ENCODE results near the gene DCAKD. TPM values are rescaled to one million over a fixed set of nuclear protein-coding genes. Genes with fewer than 3 reads are reported as not detected.

DCAKD gene
- polyA plus RNA-seq, 1 donor, result 26.3 TPM

- no peak for DNase-seq
- Histone ChIP-seq H3K4me3 (ENCODE audit: low read length) (no peak overlapping the region), H3K36me3 (ENCODE audit: control insufficient read depth, insufficient read depth, low read length) (peaks cover 49% of the 10 kb centered on the region), H3K27me3 (ENCODE audit: control insufficient read depth, insufficient read depth, low read length) (no peaks in the 10 kb centered on the region), H3K4me1 (ENCODE audit: control insufficient read depth, insufficient read depth, low read length) (no peaks in the 10 kb centered on the region), H3K27ac (ENCODE audit: low read length) (no peak overlapping the region), H3K9me3 (ENCODE audit: control insufficient read depth, low read depth, low read length) (no peaks in the 10 kb centered on the region)
- no CpG with 5 or more reads among the region's 9 CpGs for WGBS (ENCODE audit: insufficient coverage, low lambda C conversion rate)
Measured at GRCh38 chr17:45032174-45032541, 19.3 kb downstream of the DCAKD start.

DNA sequence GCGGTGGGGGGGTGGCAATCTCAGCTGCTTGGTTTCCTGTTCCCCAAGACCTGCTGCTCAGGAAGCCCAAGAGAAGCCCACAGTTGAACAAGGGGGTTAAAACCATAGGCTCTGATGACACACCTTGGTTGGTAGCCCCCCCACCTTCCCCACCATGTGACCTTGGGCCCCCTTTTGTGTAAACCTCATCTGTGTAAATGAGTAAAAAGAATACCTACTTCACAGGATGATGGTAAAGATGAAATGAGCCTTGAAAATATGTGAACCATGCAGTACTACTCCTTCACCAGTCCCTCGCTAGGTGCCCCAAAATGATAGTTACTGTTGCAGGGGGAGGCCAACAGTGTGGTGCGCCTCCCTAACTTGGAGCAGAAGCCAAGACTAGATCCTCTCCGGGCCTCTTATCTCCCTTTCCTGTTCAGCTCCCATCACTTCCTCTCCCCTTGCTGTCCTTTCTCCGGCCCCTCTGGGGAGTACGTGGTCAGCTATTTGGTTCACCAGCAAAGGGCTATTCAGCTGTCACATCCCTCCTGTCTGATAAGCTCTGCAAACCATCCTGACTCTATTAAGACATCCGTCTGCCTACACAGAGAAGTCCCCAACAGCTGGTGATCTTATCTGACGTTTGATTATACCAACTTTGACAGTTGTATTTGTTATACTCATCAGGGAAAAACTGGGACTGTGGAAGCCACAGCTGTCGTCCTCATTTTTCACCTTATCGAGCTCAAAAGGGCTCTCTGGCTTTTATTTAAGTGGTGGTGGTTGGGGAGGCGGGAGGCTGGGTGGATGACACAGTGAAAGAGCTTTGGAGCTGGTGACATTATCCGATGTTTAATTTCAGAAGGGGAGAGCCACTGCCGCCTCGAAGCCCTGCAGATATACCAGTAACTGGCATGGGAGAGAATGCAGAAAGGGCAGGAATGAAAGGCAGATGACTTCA is 19.9 kb downstream of the DCAKD start:
- no peak for DNase-seq
- WGBS (ENCODE audit: insufficient coverage, low lambda C conversion rate), result 80% methylated on average over 1 of the region's 14 CpGs
- no peaks in the 10 kb centered on the region for H3K9me3 ChIP-seq (ENCODE audit: control insufficient read depth, low read depth, low read length)
- peaks cover 54% of the 10 kb centered on the region for H3K36me3 ChIP-seq (ENCODE audit: control insufficient read depth, insufficient read depth, low read length)
- no peak overlapping the region for H3K27ac ChIP-seq (ENCODE audit: low read length)
- no peaks in the 10 kb centered on the region for H3K27me3 ChIP-seq (ENCODE audit: control insufficient read depth, insufficient read depth, low read length)
- H3K4me3 ChIP-seq (ENCODE audit: low read length), result no peak overlapping the region
- no peaks in the 10 kb centered on the region for H3K4me1 ChIP-seq (ENCODE audit: control insufficient read depth, insufficient read depth, low read length)

DNA sequence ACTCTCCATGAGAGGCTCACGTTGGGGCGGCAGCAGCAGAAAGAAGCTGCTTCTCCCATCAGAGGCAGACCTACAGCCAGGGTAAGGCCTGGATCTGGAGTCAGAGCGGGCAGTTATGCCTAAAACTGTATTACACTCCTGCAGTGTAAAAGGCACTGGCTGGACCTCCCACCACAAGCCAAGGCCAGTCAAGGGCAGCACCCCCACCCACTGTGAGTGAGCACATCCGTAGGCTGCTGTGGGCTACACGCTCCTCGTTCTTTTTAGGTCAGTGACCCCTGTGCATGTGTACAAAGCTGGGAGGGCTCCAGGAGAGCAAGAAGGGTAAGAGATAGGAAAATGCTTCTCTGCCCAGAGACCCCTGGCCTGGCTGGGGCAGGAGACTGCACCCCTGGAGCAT is 20.7 kb downstream of the DCAKD start:
- H3K4me3 ChIP-seq (ENCODE audit: low read length), result no peak overlapping the region
- H3K9me3 ChIP-seq (ENCODE audit: control insufficient read depth, low read depth, low read length), result no peaks in the 10 kb centered on the region
- no peaks in the 10 kb centered on the region for H3K4me1 ChIP-seq (ENCODE audit: control insufficient read depth, insufficient read depth, low read length)
- H3K27ac ChIP-seq (ENCODE audit: low read length), result no peak overlapping the region
- no peak for DNase-seq
- WGBS (ENCODE audit: insufficient coverage, low lambda C conversion rate), result no CpG with 5 or more reads among the region's 6 CpGs
- H3K27me3 ChIP-seq (ENCODE audit: control insufficient read depth, insufficient read depth, low read length), result no peaks in the 10 kb centered on the region
- peaks cover 55% of the 10 kb centered on the region for H3K36me3 ChIP-seq (ENCODE audit: control insufficient read depth, insufficient read depth, low read length)

DNA sequence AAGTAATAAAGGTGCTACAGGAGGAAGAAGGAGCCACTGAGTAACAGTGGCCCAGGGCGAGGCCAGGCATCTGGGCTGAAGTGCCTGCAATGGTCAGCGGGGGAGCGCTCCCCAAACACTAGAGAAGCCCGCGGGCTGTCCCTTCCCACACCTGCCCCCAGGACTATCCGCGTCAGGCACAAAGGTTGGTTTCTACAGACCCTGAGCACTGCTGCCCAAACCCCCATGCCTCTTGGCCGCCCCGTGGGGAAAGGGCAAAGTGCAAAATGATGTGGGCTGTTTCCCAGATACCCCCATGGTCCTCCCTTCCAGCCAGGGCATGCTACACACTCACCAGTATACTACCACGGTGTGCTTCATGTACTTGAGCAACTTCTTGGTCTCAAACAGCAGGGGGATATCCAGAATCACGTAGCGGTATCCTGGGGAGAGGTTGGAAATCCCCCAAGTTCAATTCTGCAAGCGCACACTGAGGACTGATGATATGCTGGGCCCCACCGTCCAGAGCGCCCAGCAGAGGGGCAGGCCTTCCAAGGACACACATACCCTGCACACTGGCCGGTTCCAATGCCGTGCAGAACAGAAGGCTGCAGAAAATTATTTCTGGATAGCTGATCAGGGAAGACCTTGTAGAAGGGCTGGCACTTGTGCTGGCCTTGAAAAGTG is 21.5 kb downstream of the DCAKD start:
- no peak for DNase-seq
- H3K36me3 ChIP-seq (ENCODE audit: control insufficient read depth, insufficient read depth, low read length), result peaks cover 58% of the 10 kb centered on the region
- no CpG with 5 or more reads among the region's 17 CpGs for WGBS (ENCODE audit: insufficient coverage, low lambda C conversion rate)

DNA sequence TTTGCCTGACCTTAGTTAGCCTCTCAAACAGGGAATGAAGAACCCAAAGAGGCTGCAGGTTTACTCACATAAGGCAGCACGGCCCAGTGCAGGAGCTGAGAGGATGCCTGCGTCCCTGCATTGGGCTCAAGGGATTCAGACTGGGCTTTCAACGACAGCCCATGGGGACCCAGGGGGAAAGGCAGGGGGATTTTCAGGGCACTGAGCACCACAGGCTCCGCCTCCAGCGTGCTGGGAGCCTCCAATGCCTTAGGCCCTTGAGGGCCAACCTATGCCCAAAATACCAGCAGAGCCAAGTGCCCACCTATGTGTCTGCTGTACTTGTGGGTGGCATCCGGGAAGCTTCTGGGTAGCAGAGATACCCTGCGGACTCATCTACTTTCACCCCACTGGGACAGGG is 22.3 kb downstream of the DCAKD start:
- H3K9me3 ChIP-seq (ENCODE audit: control insufficient read depth, low read depth, low read length), result no peaks in the 10 kb centered on the region
- no peaks in the 10 kb centered on the region for H3K27me3 ChIP-seq (ENCODE audit: control insufficient read depth, insufficient read depth, low read length)
- no peak overlapping the region for H3K27ac ChIP-seq (ENCODE audit: low read length)
- WGBS (ENCODE audit: insufficient coverage, low lambda C conversion rate), result no CpG with 5 or more reads among the region's 7 CpGs
- peaks cover 58% of the 10 kb centered on the region for H3K36me3 ChIP-seq (ENCODE audit: control insufficient read depth, insufficient read depth, low read length)
- no peak overlapping the region for H3K4me3 ChIP-seq (ENCODE audit: low read length)
- H3K4me1 ChIP-seq (ENCODE audit: control insufficient read depth, insufficient read depth, low read length), result no peaks in the 10 kb centered on the region
- DNase-seq, result no peak

More for the DNA sequence above, 21.5 kb downstream of the DCAKD start:
- Histone ChIP-seq H3K4me1 (ENCODE audit: control insufficient read depth, insufficient read depth, low read length) (no peaks in the 10 kb centered on the region), H3K27ac (ENCODE audit: low read length) (no peak overlapping the region), H3K27me3 (ENCODE audit: control insufficient read depth, insufficient read depth, low read length) (no peaks in the 10 kb centered on the region), H3K9me3 (ENCODE audit: control insufficient read depth, low read depth, low read length) (no peaks in the 10 kb centered on the region), H3K4me3 (ENCODE audit: low read length) (no peak overlapping the region)

DNA sequence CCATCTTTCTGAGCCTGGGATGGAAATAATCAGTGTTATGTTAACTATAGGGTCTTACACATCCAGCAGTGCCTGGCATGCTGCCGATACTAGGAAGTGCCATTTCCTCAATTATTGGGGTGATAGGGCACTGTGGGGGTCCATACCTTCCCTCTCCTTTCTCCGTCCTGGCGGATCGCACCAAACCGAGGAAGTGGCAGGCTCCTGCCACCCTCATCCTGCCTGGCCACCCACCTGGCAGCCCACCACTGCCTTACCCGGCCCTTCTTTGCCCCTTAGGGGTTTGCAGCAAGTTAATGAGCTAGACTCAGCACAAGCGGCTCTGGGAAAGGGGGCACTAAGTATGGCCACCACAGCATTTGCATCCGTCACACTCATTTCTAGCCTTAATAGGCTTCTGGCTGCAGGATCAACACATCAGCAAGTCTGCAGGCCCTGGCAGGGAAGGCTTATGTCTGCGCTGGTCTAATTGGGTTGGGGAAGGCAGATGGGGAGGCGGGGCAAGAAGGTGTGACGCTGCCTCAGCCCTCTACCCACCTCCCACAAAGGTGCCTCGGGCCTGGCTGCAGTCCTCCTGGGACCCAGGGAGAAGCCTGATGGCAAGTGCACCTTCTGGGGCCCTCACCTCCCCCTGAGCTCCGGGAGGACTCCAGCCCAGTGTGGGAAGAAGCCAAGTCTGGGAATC is 28.6 kb downstream of the DCAKD start:
- Histone ChIP-seq H3K9me3 (ENCODE audit: control insufficient read depth, low read depth, low read length) (no peaks in the 10 kb centered on the region), H3K27me3 (ENCODE audit: control insufficient read depth, insufficient read depth, low read length) (peaks cover 33% of the 10 kb centered on the region), H3K4me3 (ENCODE audit: low read length) (no peak overlapping the region), H3K4me1 (ENCODE audit: control insufficient read depth, insufficient read depth, low read length) (peaks cover 27% of the 10 kb centered on the region), H3K36me3 (ENCODE audit: control insufficient read depth, insufficient read depth, low read length) (peaks cover 27% of the 10 kb centered on the region), H3K27ac (ENCODE audit: low read length) (no peak overlapping the region)
- DNase-seq, result no peak
- no CpG with 5 or more reads among the region's 13 CpGs for WGBS (ENCODE audit: insufficient coverage, low lambda C conversion rate)

- H3K9me3 ChIP-seq (ENCODE audit: control insufficient read depth, low read depth, low read length), result no peaks in the 10 kb centered on the region
- H3K27ac ChIP-seq (ENCODE audit: low read length), result no peak overlapping the region
- WGBS (ENCODE audit: insufficient coverage, low lambda C conversion rate), result no CpG with 5 or more reads among the region's 8 CpGs
- H3K36me3 ChIP-seq (ENCODE audit: control insufficient read depth, insufficient read depth, low read length), result peaks cover 27% of the 10 kb centered on the region
- no peak overlapping the region for H3K4me3 ChIP-seq (ENCODE audit: low read length)
- H3K4me1 ChIP-seq (ENCODE audit: control insufficient read depth, insufficient read depth, low read length), result peaks cover 27% of the 10 kb centered on the region
- peaks cover 33% of the 10 kb centered on the region for H3K27me3 ChIP-seq (ENCODE audit: control insufficient read depth, insufficient read depth, low read length)
- no peak for DNase-seq
Measured at GRCh38 chr17:45022288-45022648, 29.2 kb downstream of the DCAKD start.

- H3K36me3 ChIP-seq (ENCODE audit: control insufficient read depth, insufficient read depth, low read length), result peaks cover 25% of the 10 kb centered on the region
- DNase-seq, result peak; percentile 40 to 65
- WGBS (ENCODE audit: insufficient coverage, low lambda C conversion rate), result no CpG with 5 or more reads among the region's 57 CpGs
- H3K27me3 ChIP-seq (ENCODE audit: control insufficient read depth, insufficient read depth, low read length), result peaks cover 33% of the 10 kb centered on the region
- H3K4me1 ChIP-seq (ENCODE audit: control insufficient read depth, insufficient read depth, low read length), result peaks cover 27% of the 10 kb centered on the region
- peak overlapping the region; percentile 53 for H3K27ac ChIP-seq (ENCODE audit: low read length)
- H3K4me3 ChIP-seq (ENCODE audit: low read length), result peak overlapping the region; percentile 53
- no peaks in the 10 kb centered on the region for H3K9me3 ChIP-seq (ENCODE audit: control insufficient read depth, low read depth, low read length)
Measured at GRCh38 chr17:45021607-45022287, 29.7 kb downstream of the DCAKD start.

DNA sequence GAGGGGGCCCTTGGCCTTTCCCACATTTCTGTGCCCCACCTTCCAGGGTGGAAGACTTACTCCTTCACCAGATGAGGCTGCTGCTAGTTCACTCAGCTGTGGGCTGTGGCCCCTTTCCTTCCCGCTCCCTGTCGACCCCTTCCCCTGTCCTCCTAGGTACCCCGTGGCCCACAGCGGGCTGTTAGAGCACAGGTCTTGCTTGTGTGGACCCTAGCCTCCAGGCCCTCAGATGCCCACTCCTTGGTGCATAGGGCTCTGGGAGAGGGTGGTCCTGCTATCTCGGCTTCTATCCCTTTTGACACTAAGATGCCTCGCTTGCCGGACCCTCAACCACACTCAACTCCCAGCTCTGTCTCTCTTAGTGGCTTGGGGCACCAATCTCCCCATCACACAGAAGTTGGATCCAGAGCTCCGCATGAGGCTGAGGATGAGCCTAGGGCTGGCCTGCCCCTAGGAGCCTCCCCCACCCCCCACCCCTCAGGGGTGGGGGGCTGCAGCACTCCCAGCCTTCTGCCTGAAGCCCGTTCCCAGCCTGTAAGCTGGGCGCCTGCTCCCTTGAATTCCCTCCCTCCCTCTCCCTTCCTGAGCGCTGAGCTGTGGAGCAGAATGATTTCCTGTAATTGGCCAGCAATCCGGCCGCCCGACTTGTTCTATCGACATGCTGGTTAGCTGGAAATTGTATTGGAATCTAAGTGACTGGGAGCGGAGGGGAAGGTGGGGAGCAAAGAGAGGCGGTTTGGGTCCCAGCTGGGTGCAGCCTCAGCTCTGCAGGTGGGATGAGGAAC is 30.9 kb downstream of the DCAKD start:
- Histone ChIP-seq H3K9me3 (ENCODE audit: control insufficient read depth, low read depth, low read length) (no peaks in the 10 kb centered on the region), H3K4me1 (ENCODE audit: control insufficient read depth, insufficient read depth, low read length) (peaks cover 27% of the 10 kb centered on the region), H3K27me3 (ENCODE audit: control insufficient read depth, insufficient read depth, low read length) (peaks cover 33% of the 10 kb centered on the region), H3K4me3 (ENCODE audit: low read length) (no peak overlapping the region), H3K36me3 (ENCODE audit: control insufficient read depth, insufficient read depth, low read length) (peaks cover 21% of the 10 kb centered on the region), H3K27ac (ENCODE audit: low read length) (no peak overlapping the region)
- no CpG with 5 or more reads among the region's 17 CpGs for WGBS (ENCODE audit: insufficient coverage, low lambda C conversion rate)
- peak in 1 of 2 donors; percentile 31 for DNase-seq
